Measurements from ENCODE around the gene CD99L2.

Gene CD99L2

DNA sequence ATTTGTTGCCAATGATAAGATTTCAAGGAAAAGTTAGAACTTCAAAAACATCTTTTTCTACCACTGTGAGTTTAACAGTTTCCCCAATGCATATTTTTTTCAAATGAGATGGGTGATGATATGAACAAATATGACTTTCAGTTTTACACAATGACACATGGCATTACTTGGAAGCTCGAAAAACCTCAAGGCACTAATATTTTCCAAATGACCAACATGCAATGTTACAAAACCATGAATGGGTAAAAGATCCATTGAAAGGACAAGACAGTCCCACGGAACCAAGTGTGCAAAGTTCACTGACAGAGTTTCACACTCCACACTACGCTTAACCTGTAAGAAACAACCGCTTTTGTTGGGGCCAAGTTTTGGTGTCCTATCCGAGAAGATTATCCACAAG, 84.5 kb downstream of the CD99L2 start:
- H3K36me3 Mint-ChIP-seq = peaks cover 20% of the 10 kb centered on the region
- no peak for ATAC-seq
- H3K9me3 Mint-ChIP-seq = no peaks in the 10 kb centered on the region
- H3K27ac Mint-ChIP-seq = peak overlapping the region; percentile 59
- no peaks in the 10 kb centered on the region for H3K27me3 Mint-ChIP-seq
- no peak overlapping the region for H3K4me3 Mint-ChIP-seq
- peaks cover 8% of the 10 kb centered on the region for H3K4me1 Mint-ChIP-seq

DNA sequence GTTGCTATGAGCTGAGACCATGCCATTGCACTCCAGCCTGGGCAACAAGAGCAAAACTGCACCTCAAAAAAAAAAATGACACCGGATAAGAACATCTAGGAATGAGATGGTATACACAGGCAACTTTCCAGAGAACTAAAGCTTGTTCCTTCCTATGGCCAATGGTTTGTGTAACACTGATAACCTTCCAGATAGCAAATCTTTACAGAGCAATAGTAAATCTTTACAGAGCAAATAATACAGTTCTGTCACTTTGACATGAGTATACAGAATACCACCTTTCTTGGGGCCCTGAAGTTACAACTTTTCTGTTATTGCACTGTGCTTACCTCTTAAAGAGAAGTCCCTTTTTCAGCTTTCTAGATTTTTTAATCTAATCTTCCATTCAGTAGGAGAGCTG, 91.6 kb downstream of the CD99L2 start:
- H3K9me3 Mint-ChIP-seq = peaks cover 3% of the 10 kb centered on the region

DNA sequence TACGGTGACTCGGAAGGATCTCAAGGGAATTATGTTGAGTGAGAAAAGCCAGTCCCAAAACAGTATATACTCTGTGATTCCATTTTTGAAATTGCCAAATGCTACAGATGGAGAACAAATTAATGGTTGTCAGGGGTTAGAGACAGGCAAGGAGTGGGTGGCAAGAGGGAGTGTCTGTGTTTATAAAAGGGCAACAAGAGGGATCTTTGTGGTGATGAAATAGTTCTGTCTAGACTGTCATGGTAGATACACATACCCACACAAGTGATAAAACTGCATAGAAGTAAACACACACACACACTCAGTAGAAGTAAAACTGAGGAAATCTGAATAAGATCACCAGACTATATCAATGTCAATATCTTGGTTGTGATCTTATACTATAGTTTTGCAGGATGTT, 92.7 kb downstream of the CD99L2 start:
- Mint-ChIP-seq H3K27me3 (no peaks in the 10 kb centered on the region), H3K9me3 (peaks cover 3% of the 10 kb centered on the region), H3K4me3 (no peak overlapping the region), H3K36me3 (peaks cover 20% of the 10 kb centered on the region), H3K27ac (no peak overlapping the region), H3K4me1 (no peaks in the 10 kb centered on the region)
- ATAC-seq = no peak

More for the DNA sequence above, 91.6 kb downstream of the CD99L2 start:
- Mint-ChIP-seq H3K27me3 (no peaks in the 10 kb centered on the region), H3K4me3 (no peak overlapping the region), H3K4me1 (no peaks in the 10 kb centered on the region), H3K27ac (no peak overlapping the region), H3K36me3 (peaks cover 20% of the 10 kb centered on the region)
- no peak for ATAC-seq

DNA sequence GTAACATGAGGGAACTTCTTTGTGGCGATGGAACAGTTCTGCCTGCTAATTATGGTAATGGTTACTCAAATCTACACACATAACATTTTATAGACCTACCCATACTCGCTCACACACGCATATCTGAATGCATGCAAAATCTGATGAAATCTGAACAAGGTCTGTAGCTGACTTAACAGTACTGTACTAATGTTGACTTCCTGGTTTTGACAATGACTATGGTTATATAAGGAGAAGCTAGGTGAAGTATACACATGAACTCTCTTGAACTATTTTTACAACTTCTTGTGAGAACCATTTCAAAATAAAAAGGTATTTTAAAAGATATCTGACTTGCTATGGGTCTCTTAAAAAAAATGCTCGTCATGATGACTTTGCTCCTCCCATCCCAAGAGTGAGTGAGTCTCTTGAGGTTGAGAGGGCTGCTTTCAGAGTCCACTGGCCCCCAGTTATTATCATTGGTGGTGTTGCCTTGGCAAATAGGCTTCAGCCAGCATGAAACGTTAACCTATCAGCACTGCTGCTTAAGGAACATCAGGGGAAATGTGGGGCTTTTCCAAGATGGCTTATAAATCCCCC, 105.4 kb downstream of the CD99L2 start:
- no peak for ATAC-seq
- no peaks in the 10 kb centered on the region for H3K4me1 Mint-ChIP-seq
- no peak overlapping the region for H3K4me3 Mint-ChIP-seq
- peaks cover 76% of the 10 kb centered on the region for H3K36me3 Mint-ChIP-seq
- H3K27ac Mint-ChIP-seq = no peak overlapping the region
- H3K9me3 Mint-ChIP-seq = no peaks in the 10 kb centered on the region
- H3K27me3 Mint-ChIP-seq = no peaks in the 10 kb centered on the region

DNA sequence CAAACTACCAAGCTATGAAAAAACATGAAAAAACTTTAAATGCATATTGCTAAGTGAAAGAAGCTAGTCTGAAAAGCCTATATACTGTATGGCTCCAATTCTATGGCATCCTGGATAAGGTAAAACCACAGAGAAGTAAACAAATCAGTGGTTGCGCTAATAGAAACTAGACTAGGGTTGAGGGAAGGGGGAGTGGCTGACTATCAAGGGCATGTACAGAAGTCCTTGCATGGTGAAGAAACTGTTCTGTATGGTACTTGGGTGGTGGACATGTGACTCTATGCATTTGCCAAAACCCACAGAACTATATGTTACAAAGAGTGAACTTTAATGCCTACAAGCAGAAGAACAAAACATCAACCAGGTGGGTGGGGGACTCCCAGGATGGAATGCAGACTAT, 108.4 kb downstream of the CD99L2 start:
- no peaks in the 10 kb centered on the region for H3K4me1 Mint-ChIP-seq
- H3K27me3 Mint-ChIP-seq = no peaks in the 10 kb centered on the region
- no peak overlapping the region for H3K4me3 Mint-ChIP-seq
- H3K9me3 Mint-ChIP-seq = no peaks in the 10 kb centered on the region
- no peak for ATAC-seq
- H3K27ac Mint-ChIP-seq = no peak overlapping the region
- peaks cover 55% of the 10 kb centered on the region for H3K36me3 Mint-ChIP-seq

DNA sequence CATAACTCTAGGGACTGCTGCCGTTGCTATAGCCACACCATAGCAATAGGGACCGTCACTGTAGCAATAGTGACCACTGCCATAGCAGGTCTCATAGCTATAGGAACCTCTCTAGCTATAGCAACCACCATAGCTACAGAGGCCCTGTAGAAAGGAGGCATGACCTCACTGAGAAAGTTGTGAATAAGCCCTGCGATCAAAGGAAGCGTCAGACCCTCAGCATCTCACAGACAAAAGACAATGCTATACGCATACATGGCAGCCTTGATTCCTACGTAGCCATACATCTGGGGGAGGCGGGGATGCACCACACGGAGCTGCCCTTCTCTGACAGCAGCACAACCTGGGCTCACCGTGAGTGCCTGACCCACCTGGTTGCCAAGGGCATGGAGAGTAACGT, 116.8 kb downstream of the CD99L2 start:
- no peak overlapping the region for H3K27ac Mint-ChIP-seq
- no peak for ATAC-seq
- no peak overlapping the region for H3K4me3 Mint-ChIP-seq
- peaks cover 6% of the 10 kb centered on the region for H3K4me1 Mint-ChIP-seq
- H3K36me3 Mint-ChIP-seq = no peaks in the 10 kb centered on the region
- no peaks in the 10 kb centered on the region for H3K27me3 Mint-ChIP-seq
- no peaks in the 10 kb centered on the region for H3K9me3 Mint-ChIP-seq

DNA sequence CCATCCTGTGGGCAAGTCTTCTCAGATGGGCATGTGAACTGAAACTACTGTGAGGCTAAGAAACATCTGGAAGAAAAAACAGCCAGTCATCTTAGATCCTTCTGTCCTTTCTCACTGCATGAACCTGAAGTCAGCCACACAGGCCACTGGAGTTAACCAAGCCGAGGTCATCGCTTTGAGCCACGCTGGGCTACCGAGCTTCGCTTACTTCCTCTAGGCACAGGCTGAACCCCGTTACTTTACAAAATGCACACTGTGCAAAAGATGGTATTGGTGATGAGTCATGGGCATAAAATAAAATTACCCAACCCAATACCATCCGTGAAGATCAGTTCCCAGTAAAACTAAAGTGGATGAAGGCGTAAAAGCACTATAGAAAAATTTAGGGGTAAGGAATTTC, 119.1 kb downstream of the CD99L2 start:
- Mint-ChIP-seq H3K27me3 (no peaks in the 10 kb centered on the region), H3K4me1 (peaks cover 6% of the 10 kb centered on the region), H3K36me3 (peaks cover 5% of the 10 kb centered on the region), H3K27ac (no peak overlapping the region), H3K9me3 (no peaks in the 10 kb centered on the region), H3K4me3 (no peak overlapping the region)
- no peak for ATAC-seq

DNA sequence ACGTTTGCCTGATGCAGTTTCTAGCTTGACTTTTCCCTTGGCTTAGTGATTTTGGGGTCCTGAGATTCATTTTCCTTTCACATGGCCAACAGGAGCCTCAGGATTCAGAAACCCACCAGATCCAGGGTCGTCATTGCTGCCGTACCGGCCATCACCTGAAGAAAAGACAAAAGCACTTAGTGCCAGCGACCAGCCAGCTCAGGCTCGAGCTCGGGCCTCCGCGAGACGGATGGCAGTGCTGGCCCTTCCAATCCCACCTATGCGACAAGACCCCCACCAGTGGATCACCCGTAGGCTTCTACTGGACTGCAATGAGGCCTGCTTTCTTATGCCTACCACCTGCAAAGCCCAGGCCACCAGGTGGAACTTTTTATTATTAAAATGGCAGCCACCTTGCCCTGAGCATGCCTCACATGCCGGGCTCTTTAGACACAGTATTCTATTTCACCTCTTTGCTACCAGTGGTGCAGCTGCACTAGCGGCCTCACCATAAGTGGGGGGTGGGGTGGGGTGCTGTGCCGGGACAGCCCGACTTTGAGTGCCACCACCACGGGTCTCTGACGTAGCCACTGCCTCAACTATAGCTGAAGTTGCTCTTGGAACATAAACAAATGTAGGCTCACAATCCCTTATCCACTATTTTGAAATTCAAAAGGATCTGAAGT, 121.0 kb downstream of the CD99L2 start:
- Mint-ChIP-seq H3K4me3 (no peak overlapping the region), H3K36me3 (peaks cover 5% of the 10 kb centered on the region), H3K9me3 (no peaks in the 10 kb centered on the region), H3K4me1 (peaks cover 6% of the 10 kb centered on the region), H3K27me3 (no peaks in the 10 kb centered on the region), H3K27ac (no peak overlapping the region)
- no peak for ATAC-seq

DNA sequence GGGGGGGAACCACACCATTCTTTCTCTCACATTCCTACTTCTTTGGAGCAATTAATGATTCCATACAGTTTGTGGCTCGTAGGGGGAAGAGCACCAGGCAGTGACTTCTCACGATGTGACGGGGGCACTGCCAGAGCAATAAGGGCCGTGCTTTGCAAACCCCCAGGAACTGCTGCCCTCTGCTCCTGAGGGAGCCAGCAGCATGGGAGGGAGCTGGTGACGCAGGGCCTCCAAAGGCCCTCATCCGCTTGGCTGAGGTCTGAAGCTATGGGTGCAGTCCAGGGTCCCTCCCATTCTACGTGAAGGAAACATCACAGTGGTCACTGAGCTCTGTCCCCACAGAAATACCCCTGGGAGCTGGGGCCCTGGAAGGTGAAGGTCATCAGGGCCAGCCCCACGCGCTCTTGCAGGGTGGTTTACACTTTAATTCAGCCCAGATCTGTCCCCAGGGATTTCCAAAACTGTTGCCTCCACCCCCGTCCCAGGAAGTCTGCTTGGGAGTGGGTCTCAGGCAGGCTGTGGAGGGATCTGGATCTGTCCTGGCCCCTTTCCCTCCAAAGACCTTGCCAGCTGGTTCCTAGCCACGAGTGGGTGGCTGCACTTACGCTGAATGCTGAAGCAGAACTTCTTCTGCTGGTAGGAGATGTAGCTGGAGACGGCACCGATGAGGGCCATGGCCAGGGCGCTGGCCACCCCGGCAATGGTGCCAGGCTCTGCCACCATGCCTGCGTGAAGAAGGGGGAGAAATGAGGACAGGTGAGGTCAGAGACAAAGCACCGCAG, 122.7 kb downstream of the CD99L2 start:
- Mint-ChIP-seq H3K4me3 (no peak overlapping the region), H3K27ac (no peak overlapping the region), H3K4me1 (peaks cover 6% of the 10 kb centered on the region), H3K27me3 (no peaks in the 10 kb centered on the region), H3K9me3 (no peaks in the 10 kb centered on the region), H3K36me3 (peaks cover 5% of the 10 kb centered on the region)
- no peak for ATAC-seq

DNA sequence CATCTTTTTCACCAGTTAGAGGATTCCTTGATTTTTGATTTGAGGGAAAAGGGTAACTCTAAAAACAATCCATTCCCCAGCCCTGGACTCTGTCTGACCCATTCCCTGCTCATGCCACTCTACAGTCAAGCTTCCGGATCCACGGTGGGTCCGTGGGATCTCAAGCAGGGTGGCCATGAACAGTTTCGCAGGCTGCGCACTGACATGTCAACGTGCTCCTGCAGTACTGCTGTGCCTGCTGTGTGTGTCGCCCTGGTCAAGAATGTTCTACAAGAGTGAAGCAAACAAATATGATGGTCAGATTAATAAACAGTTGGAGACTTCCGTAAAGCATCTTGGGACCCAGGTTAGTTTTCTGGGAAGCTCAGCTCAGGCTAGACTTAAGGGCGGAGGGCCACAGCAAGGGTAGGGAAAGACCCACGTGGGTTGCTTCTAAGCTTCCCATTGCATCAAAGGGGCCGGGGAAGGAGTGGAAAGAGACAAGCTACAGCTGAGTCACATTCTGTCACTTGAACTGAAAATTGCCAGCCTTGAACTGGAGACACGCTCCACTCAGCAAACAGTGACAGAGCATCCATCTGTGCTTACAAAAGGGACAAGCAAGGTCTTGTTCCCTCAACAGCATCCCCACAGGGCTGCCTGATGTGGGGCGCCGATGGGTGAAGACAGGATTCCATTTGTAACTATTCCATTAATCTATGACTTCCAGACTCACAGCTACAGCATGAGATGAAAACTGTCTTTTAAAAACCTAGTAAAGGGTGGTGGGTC, 123.5 kb downstream of the CD99L2 start:
- H3K36me3 Mint-ChIP-seq = peaks cover 5% of the 10 kb centered on the region
- H3K27me3 Mint-ChIP-seq = no peaks in the 10 kb centered on the region
- H3K27ac Mint-ChIP-seq = no peak overlapping the region
- peaks cover 3% of the 10 kb centered on the region for H3K4me1 Mint-ChIP-seq
- H3K9me3 Mint-ChIP-seq = no peaks in the 10 kb centered on the region
- ATAC-seq = no peak
- no peak overlapping the region for H3K4me3 Mint-ChIP-seq

DNA sequence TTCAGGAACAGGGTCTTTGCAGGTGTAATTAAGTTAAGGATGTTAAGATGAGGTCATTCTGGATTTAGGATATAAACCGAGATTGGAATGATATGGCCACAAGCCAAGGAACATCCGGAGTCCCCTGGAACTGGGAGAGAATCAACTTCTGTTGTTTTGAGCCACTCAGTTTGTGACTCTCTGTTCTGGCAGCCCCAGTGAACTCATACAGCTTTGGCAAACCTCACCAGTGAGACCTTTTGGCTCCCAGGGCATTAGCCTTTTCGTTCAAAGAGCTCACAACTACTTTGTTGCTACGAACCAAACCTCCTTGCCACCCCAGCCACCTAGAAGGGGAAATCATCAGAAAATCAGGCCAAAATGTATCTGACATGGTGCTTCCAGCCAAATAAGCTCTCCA, 124.8 kb downstream of the CD99L2 start:
- ATAC-seq = no peak
- Mint-ChIP-seq H3K4me1 (no peaks in the 10 kb centered on the region), H3K4me3 (no peak overlapping the region), H3K27ac (no peak overlapping the region), H3K36me3 (peaks cover 5% of the 10 kb centered on the region), H3K9me3 (no peaks in the 10 kb centered on the region), H3K27me3 (no peaks in the 10 kb centered on the region)

DNA sequence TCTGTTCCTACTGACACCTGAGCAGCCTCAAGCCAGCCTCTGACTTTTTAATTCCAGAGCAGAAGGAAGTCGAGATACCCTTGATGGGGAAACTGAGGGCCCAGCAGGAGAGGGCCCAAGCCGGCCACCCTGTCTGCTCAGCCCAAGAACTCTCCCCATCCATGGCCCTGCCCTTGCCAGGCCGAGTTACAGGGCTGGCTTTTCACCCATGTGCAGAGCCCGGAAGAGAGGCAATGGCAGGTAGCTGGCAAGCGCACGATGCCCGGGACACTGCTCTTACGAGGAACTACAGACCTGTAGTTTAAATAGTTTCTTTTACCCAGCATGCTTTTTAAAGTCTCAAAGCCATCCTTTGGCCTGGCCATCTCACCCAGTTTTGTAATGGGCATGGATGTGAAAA, 125.4 kb downstream of the CD99L2 start:
- Mint-ChIP-seq H3K4me1 (no peaks in the 10 kb centered on the region), H3K9me3 (no peaks in the 10 kb centered on the region), H3K27me3 (no peaks in the 10 kb centered on the region)

DNA sequence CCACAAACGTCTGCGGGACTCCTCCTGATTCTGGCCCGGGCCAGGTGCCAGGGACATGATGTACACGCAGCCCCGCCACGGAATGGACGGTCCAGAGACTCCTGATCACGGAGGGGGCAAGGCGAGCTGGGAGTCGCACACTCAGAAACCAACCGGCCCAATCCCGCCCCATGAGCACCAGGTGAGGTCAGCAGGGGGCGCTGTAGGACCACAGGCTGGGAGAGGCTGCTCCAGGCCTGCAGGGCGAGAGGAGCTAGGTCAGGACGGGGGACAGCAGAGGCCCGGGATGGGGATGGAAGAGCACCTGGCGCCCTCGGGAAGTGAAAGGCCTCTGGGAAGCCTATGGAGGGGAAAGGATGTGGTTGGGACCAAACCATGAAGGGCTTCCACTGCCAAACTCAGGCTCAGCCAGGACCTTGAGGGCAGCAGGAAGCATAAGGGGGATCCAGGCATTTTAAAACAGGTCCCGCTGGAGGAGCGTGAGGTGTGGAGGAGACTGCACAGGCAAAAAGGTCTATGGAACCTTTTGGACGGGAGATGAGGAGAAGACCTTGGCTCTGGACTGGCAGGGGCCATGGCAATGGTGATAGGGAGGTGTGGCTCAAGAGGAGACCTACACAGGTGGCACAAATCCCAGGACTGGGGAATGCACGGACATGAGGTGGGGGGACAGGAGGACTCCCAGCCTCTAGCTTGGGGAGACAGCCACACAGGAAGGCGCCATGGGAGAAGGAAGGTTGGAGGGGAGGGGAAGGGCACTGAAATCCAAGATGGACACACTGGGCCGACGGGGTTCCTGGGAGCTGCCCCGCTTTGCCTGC, 126.1 kb downstream of the CD99L2 start:
- Mint-ChIP-seq H3K4me3 (no peak overlapping the region), H3K36me3 (peaks cover 5% of the 10 kb centered on the region), H3K27ac (no peak overlapping the region), H3K9me3 (no peaks in the 10 kb centered on the region), H3K4me1 (no peaks in the 10 kb centered on the region), H3K27me3 (no peaks in the 10 kb centered on the region)
- ATAC-seq = peak; percentile 73

More for the DNA sequence above, 125.4 kb downstream of the CD99L2 start:
- Mint-ChIP-seq H3K36me3 (peaks cover 5% of the 10 kb centered on the region), H3K4me3 (no peak overlapping the region), H3K27ac (no peak overlapping the region)
- ATAC-seq = no peak

DNA sequence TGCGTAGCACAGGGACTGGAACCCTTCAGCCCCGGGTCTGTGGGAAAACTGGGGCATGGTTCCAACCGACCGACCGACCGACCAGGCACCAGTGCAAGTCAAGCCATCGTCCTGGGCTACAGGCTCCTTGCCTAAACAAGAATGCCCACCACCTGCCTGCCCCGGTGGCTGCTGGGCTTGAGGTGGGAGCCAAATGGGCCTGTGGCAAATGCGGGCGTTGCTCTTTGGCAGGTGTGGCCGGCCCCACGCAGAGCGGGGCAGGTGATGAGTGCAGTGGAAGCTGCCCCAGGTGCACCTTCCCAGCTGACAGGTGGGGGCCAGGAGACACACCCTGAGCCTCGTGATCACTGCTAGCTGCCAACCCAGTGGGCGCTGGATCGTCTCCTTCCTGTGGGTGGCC, 127.4 kb downstream of the CD99L2 start:
- Mint-ChIP-seq H3K4me1 (no peaks in the 10 kb centered on the region), H3K4me3 (no peak overlapping the region), H3K27ac (no peak overlapping the region), H3K9me3 (no peaks in the 10 kb centered on the region), H3K36me3 (peaks cover 5% of the 10 kb centered on the region), H3K27me3 (no peaks in the 10 kb centered on the region)
- no peak for ATAC-seq

DNA sequence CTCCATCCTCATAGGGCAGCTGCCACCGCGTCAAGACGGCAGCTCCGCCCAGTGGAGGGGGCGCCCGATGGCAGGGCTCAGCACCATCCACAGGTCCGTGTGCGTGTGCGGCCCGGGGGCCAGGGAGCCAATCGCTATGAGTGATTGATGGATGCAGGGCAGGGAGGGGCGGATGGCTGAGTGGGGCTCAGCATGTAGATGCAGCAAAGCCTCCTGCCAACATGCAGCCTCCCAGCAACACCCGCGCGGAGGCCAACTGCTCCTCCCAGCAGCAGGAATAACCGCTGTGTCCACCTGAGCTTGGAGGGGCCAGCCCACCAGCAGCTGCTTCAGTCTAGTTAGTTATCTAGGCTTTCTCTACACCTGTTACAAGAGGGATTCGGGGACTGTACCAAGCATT, 127.8 kb downstream of the CD99L2 start:
- no peak for ATAC-seq
- Mint-ChIP-seq H3K4me1 (no peaks in the 10 kb centered on the region), H3K9me3 (no peaks in the 10 kb centered on the region), H3K27ac (no peak overlapping the region), H3K36me3 (peaks cover 5% of the 10 kb centered on the region), H3K27me3 (no peaks in the 10 kb centered on the region), H3K4me3 (no peak overlapping the region)
